ENCODE data around the gene PAPSS2.

DNA sequence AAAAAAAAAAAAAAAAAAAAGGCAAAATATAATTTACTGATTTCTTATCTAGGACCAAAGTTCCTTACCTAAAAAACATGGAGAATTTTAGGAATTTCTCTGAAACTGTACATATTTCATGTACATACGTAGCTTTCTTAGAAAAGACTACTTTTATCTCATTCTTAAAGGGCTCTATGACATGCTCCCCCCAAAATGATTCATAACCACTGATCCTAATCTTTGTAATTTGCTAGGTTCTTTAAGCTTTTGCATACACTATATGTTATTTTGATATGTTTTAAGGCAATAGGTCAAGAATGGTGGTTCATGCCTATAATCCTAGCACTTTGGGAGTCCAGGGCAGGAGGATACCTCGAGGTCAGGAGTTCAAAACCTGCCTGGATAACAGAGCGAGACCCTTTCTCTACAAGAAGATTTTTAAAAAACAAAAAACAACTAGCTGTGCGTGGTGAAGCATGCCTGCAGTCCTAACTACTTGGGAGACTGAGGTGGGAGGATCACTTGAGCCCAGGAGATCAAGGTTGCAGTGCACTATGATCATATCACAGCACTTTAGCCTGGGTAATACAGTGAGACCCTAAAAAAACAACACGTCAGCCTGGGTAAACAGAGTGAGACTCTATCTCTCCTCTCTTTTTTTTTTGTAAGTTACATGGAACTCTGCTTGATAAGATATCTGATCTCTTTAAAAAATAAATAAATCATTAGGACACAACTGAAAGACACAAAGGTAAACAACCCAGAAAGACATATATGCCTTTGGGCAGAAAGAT is 103.6 kb downstream of the PAPSS2 start:
- TF ChIP-seq, protein P1, sequence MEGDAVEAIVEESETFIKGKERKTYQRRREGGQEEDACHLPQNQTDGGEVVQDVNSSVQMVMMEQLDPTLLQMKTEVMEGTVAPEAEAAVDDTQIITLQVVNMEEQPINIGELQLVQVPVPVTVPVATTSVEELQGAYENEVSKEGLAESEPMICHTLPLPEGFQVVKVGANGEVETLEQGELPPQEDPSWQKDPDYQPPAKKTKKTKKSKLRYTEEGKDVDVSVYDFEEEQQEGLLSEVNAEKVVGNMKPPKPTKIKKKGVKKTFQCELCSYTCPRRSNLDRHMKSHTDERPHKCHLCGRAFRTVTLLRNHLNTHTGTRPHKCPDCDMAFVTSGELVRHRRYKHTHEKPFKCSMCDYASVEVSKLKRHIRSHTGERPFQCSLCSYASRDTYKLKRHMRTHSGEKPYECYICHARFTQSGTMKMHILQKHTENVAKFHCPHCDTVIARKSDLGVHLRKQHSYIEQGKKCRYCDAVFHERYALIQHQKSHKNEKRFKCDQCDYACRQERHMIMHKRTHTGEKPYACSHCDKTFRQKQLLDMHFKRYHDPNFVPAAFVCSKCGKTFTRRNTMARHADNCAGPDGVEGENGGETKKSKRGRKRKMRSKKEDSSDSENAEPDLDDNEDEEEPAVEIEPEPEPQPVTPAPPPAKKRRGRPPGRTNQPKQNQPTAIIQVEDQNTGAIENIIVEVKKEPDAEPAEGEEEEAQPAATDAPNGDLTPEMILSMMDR (conservative IDR thresholded peaks at IDR 0.05) = no peak
- no peak for TF ChIP-seq ZFX (IDR thresholded peaks at IDR 0.05)
